Hippocampal formation (tissue), 2 donors: ENCODE results near the gene TRAF3IP1.
"Not testable (repeated sequence)": the region's sequence is repeated elsewhere in the genome, so short reads cannot be mapped to it uniquely, and the experiment has no call there.

ENCODE experiments used
- DNase-seq, 2 donors: peaks; one replicate each; lab custom pipeline; 2025; lab: John Stamatoyannopoulos, UW

Gene TRAF3IP1

GRCh38 chr2:238380785-238381184, 60.5 kb downstream of the TRAF3IP1 start:
- no peak for DNase-seq

GRCh38 chr2:238381341-238382115, 61.2 kb downstream of the TRAF3IP1 start:
- DNase-seq = no peak

- DNase-seq = no peak
Observed at GRCh38 chr2:238382381-238382781, 62.1 kb downstream of the TRAF3IP1 start.

GRCh38 chr2:238383135-238383534, 62.8 kb downstream of the TRAF3IP1 start:
- no peak for DNase-seq

GRCh38 chr2:238383743-238384380, 63.5 kb downstream of the TRAF3IP1 start:
- DNase-seq = no peak

- DNase-seq = no peak
Observed at GRCh38 chr2:238387332-238387731, 67.0 kb downstream of the TRAF3IP1 start.

GRCh38 chr2:238388794-238389193, 68.5 kb downstream of the TRAF3IP1 start:
- DNase-seq = no peak

- DNase-seq = no peak
Observed at GRCh38 chr2:238389988-238390589, 69.8 kb downstream of the TRAF3IP1 start.

- DNase-seq = no peak
Observed at GRCh38 chr2:238391042-238391689, 70.8 kb downstream of the TRAF3IP1 start.

- no peak for DNase-seq
Observed at GRCh38 chr2:238396663-238397062, 76.3 kb downstream of the TRAF3IP1 start.

- DNase-seq = no peak
Observed at GRCh38 chr2:238397356-238397755, 77.0 kb downstream of the TRAF3IP1 start.

GRCh38 chr2:238398577-238398976, 78.3 kb downstream of the TRAF3IP1 start:
- DNase-seq = no peak

- DNase-seq = no peak
Observed at GRCh38 chr2:238399094-238399493, 78.8 kb downstream of the TRAF3IP1 start.

GRCh38 chr2:238401551-238401950, 81.2 kb downstream of the TRAF3IP1 start:
- DNase-seq = no peak

GRCh38 chr2:238403632-238404405, 83.5 kb downstream of the TRAF3IP1 start:
- no peak for DNase-seq

- no peak for DNase-seq
Observed at GRCh38 chr2:238404406-238405216, 84.3 kb downstream of the TRAF3IP1 start.

- not testable (repeated sequence) for DNase-seq
Observed at GRCh38 chr2:238405217-238405555, 84.9 kb downstream of the TRAF3IP1 start.

GRCh38 chr2:238406221-238406997, 86.1 kb downstream of the TRAF3IP1 start:
- DNase-seq = no peak

- no peak for DNase-seq
Observed at GRCh38 chr2:238406998-238407285, 86.6 kb downstream of the TRAF3IP1 start.

- DNase-seq = no peak
Observed at GRCh38 chr2:238407566-238407965, 87.2 kb downstream of the TRAF3IP1 start.
